ENCODE results near the gene SIGLECL1. TPM values are rescaled to one million over a fixed set of nuclear protein-coding genes. Genes with fewer than 3 reads are reported as not detected.

Gene SIGLECL1
- total and polyA plus RNA-seq, 4 donors, result not detected

DNA sequence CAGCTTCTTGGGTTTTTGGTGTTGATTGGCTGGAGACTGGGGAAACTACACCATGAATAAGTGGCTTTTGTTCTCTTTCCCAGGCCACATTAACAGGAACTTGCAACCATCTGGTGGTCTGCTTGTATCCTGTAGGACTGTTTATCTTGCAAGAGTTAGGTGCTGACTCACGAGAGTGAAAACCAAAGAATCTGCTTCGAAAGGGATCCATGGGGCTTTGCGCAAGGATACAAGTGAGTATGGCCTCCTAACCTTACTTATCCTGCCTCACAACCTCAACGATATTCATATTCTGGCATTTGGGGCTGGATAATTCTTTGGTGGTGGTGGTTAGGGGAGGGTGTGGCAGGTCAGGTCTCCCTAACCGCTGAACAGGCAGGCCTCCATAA lies 4.7 kb upstream of the SIGLECL1 start:
- H3K4me3 ChIP-seq (ENCODE audit: low read length in 2 of 2), result no peak overlapping the region
- H3K4me1 ChIP-seq (ENCODE audit: control insufficient read depth in 1 of 2, insufficient read depth in 2 of 2, low read length in 2 of 2), result no peaks in the 10 kb centered on the region
- H3K9me3 ChIP-seq (ENCODE audit: control insufficient read depth, low read length), result no peaks in the 10 kb centered on the region
- H3K36me3 ChIP-seq (ENCODE audit: control insufficient read depth in 1 of 2, insufficient read depth in 2 of 2, low read length in 1 of 2), result no peaks in the 10 kb centered on the region
- 69 to 74% methylated on average over 5 of the region's 5 CpGs for WGBS, 2 donors
- H3K27me3 ChIP-seq (ENCODE audit: control insufficient read depth in 1 of 2, insufficient read depth in 2 of 2, low read length in 1 of 2), result no peaks in the 10 kb centered on the region
- ATAC-seq (ENCODE audit: low FRiP score), result no peak
- no peak for DNase-seq
- intact Hi-C loops (cut with DNase I), result no loop called here
- no peak overlapping the region for H3K27ac ChIP-seq (ENCODE audit: low read depth in 1 of 2, low read length in 2 of 2)

GRCh38 chr19:51247972-51248590 lies 2.8 kb upstream of the SIGLECL1 start:
- H3K4me1 ChIP-seq (ENCODE audit: control insufficient read depth in 1 of 2, insufficient read depth in 2 of 2, low read length in 2 of 2), result no peaks in the 10 kb centered on the region
- ATAC-seq (ENCODE audit: low FRiP score), result no peak
- H3K4me3 ChIP-seq (ENCODE audit: low read length in 2 of 2), result no peak overlapping the region
- intact Hi-C loops (cut with DNase I), result no loop called here
- no peak for DNase-seq
- 67 to 74% methylated on average over 7 of the region's 7 CpGs for WGBS, 2 donors
- H3K9me3 ChIP-seq (ENCODE audit: control insufficient read depth, low read length), result no peaks in the 10 kb centered on the region
- H3K27ac ChIP-seq (ENCODE audit: low read depth in 1 of 2, low read length in 2 of 2), result no peak overlapping the region
- no peaks in the 10 kb centered on the region for H3K27me3 ChIP-seq (ENCODE audit: control insufficient read depth in 1 of 2, insufficient read depth in 2 of 2, low read length in 1 of 2)
- no peaks in the 10 kb centered on the region for H3K36me3 ChIP-seq (ENCODE audit: control insufficient read depth in 1 of 2, insufficient read depth in 2 of 2, low read length in 1 of 2)

DNA sequence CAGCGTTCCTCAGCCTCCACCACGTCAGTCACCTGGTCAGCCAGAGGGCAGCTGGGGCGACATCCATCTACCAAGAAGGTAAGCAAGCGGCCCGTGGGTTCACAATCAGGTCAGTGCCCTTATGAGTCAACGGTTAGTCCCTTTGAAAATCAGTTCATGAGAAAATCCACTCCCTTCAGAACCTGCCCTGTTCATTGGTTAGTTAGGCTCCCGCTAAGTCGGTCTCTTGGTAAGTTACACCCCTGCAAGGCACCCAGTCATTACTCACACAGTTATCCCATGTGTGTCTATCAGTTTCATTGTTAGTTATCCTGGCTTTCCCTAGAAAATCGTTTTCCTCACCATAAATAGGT lies 564 bp downstream of the SIGLECL1 start:
- ATAC-seq (ENCODE audit: low FRiP score) (no peak), DNase-seq (no peak)
- Histone ChIP-seq H3K4me3 (ENCODE audit: low read length in 2 of 2) (no peak overlapping the region), H3K4me1 (ENCODE audit: control insufficient read depth in 1 of 2, insufficient read depth in 2 of 2, low read length in 2 of 2) (no peaks in the 10 kb centered on the region), H3K27ac (ENCODE audit: low read depth in 1 of 2, low read length in 2 of 2) (no peak overlapping the region), H3K27me3 (ENCODE audit: control insufficient read depth in 1 of 2, insufficient read depth in 2 of 2, low read length in 1 of 2) (no peaks in the 10 kb centered on the region), H3K36me3 (ENCODE audit: control insufficient read depth in 1 of 2, insufficient read depth in 2 of 2, low read length in 1 of 2) (no peaks in the 10 kb centered on the region), H3K9me3 (ENCODE audit: control insufficient read depth, low read length) (no peaks in the 10 kb centered on the region)
- intact Hi-C loops (cut with DNase I), result no loop called here
- WGBS, 2 donors, result 82% methylated on average over 9 of the region's 9 CpGs

DNA sequence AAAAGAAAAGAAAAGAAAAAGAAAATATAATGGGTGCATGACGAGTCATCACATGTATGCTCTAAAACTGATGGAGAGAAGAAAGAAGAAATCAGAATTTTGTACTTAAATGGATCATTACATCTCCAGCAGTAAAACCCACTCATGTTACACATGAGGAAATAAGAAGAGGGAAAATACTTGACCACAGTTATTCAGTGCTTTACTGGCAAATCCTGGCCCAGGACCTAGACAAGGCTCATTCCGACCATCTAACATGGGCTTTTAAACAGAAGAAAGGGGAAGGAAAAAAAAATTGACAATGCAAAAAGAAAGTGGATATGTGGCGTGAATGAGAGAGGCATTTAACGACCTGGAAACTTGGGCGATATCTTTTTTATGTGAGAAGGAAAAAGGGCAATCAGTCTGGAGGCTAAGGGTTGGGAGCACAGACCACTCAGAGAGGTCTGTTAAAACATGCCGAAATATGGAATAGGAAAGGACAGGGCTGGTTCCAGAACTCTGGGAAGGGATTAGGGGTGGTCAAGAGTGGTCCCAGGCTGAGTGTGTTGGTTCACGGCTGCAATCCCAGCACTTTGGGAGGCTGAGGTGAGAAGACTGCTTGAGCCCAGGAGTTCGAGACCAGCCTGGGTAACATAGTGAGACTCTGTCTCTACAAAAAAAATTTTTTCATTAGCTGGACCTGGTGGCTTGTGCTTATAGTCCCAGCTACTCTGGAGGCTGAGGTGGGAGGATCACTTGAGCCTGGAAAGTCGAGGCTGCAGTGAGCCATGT lies 1.6 kb downstream of the SIGLECL1 start:
- H3K27ac ChIP-seq (ENCODE audit: low read depth in 1 of 2, low read length in 2 of 2), result no peak overlapping the region
- H3K9me3 ChIP-seq (ENCODE audit: control insufficient read depth, low read length), result no peaks in the 10 kb centered on the region
- no peak overlapping the region for H3K4me3 ChIP-seq (ENCODE audit: low read length in 2 of 2)
- ATAC-seq (ENCODE audit: low FRiP score) (no peak), DNase-seq (no peak)
- H3K27me3 ChIP-seq (ENCODE audit: control insufficient read depth in 1 of 2, insufficient read depth in 2 of 2, low read length in 1 of 2), result no peaks in the 10 kb centered on the region
- H3K4me1 ChIP-seq (ENCODE audit: control insufficient read depth in 1 of 2, insufficient read depth in 2 of 2, low read length in 2 of 2), result no peaks in the 10 kb centered on the region
- intact Hi-C loops (cut with DNase I), result no loop called here
- no peaks in the 10 kb centered on the region for H3K36me3 ChIP-seq (ENCODE audit: control insufficient read depth in 1 of 2, insufficient read depth in 2 of 2, low read length in 1 of 2)
- 77 to 80% methylated on average over 9 of the region's 9 CpGs for whole genome bisulfite sequencing, 2 donors

DNA sequence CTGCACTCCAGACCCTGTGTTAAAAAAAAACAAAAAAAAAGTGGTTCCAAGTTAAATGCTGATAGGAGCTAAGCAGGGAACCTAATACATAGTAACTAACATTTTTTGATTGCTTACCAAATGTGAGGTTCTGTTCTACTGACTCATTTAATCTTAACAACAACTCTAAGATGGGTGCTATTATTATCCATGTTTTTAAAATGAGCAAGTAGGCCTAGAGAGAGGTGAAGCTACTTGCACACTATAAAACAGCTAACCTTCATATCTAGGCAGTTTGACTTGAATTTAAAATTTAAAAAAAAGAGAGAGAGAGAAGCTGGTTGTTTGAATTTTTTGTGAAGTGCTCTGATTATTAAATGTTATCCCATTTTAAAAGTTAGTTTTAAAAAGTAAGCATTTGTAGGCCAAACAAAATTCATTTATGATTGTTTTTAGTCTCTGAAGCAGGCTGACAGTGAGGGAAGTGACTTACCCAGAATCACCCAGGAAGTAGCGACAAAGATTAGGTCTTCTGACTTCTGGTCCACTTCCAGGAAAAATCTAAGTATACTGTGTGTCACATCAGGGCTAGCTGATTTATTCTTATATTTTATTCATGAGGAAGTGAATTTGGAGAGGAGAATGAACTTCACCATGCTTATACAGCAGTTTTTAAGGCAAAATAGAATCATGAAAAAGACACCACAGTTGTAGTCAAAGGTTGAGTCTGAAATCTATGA lies 2.4 kb downstream of the SIGLECL1 start:
- intact Hi-C loops (cut with DNase I), result no loop called here
- ATAC-seq (ENCODE audit: low FRiP score) (no peak), DNase-seq (no peak)
- WGBS, 2 donors, result 73 to 82% methylated on average over 1 of the region's 1 CpG
- no peaks in the 10 kb centered on the region for H3K4me1 ChIP-seq (ENCODE audit: control insufficient read depth in 1 of 2, insufficient read depth in 2 of 2, low read length in 2 of 2)
- H3K4me3 ChIP-seq (ENCODE audit: low read length in 2 of 2), result no peak overlapping the region
- no peaks in the 10 kb centered on the region for H3K36me3 ChIP-seq (ENCODE audit: control insufficient read depth in 1 of 2, insufficient read depth in 2 of 2, low read length in 1 of 2)
- H3K9me3 ChIP-seq (ENCODE audit: control insufficient read depth, low read length), result no peaks in the 10 kb centered on the region
- H3K27me3 ChIP-seq (ENCODE audit: control insufficient read depth in 1 of 2, insufficient read depth in 2 of 2, low read length in 1 of 2), result no peaks in the 10 kb centered on the region
- H3K27ac ChIP-seq (ENCODE audit: low read depth in 1 of 2, low read length in 2 of 2), result no peak overlapping the region

- Histone ChIP-seq H3K9me3 (ENCODE audit: control insufficient read depth, low read length) (peaks cover 1% of the 10 kb centered on the region), H3K4me1 (ENCODE audit: control insufficient read depth in 1 of 2, insufficient read depth in 2 of 2, low read length in 2 of 2) (no peaks in the 10 kb centered on the region), H3K27ac (ENCODE audit: low read depth in 1 of 2, low read length in 2 of 2) (no peak overlapping the region), H3K4me3 (ENCODE audit: low read length in 2 of 2) (no peak overlapping the region), H3K27me3 (ENCODE audit: control insufficient read depth in 1 of 2, insufficient read depth in 2 of 2, low read length in 1 of 2) (no peaks in the 10 kb centered on the region), H3K36me3 (ENCODE audit: control insufficient read depth in 1 of 2, insufficient read depth in 2 of 2, low read length in 1 of 2) (no peaks in the 10 kb centered on the region)
- WGBS, 2 donors, result 50 to 55% methylated on average over 2 of the region's 2 CpGs
- no peak for DNase-seq
- intact Hi-C loops (cut with DNase I), result no loop called here
- ATAC-seq (ENCODE audit: low FRiP score), result no peak
Observed at GRCh38 chr19:51256155-51256625, 5.3 kb downstream of the SIGLECL1 start.

GRCh38 chr19:51257471-51257870 lies 6.6 kb downstream of the SIGLECL1 start:
- Histone ChIP-seq H3K27me3 (ENCODE audit: control insufficient read depth in 1 of 2, insufficient read depth in 2 of 2, low read length in 1 of 2) (no peaks in the 10 kb centered on the region), H3K27ac (ENCODE audit: low read depth in 1 of 2, low read length in 2 of 2) (no peak overlapping the region), H3K4me3 (ENCODE audit: low read length in 2 of 2) (no peak overlapping the region), H3K36me3 (ENCODE audit: control insufficient read depth in 1 of 2, insufficient read depth in 2 of 2, low read length in 1 of 2) (no peaks in the 10 kb centered on the region), H3K4me1 (ENCODE audit: control insufficient read depth in 1 of 2, insufficient read depth in 2 of 2, low read length in 2 of 2) (no peaks in the 10 kb centered on the region), H3K9me3 (ENCODE audit: control insufficient read depth, low read length) (peaks cover 1% of the 10 kb centered on the region)
- DNase-seq, result no peak
- 71 to 77% methylated on average over 2 of the region's 2 CpGs for WGBS, 2 donors
- no peak for ATAC-seq (ENCODE audit: low FRiP score)
- intact Hi-C loops (cut with DNase I), result no loop called here

DNA sequence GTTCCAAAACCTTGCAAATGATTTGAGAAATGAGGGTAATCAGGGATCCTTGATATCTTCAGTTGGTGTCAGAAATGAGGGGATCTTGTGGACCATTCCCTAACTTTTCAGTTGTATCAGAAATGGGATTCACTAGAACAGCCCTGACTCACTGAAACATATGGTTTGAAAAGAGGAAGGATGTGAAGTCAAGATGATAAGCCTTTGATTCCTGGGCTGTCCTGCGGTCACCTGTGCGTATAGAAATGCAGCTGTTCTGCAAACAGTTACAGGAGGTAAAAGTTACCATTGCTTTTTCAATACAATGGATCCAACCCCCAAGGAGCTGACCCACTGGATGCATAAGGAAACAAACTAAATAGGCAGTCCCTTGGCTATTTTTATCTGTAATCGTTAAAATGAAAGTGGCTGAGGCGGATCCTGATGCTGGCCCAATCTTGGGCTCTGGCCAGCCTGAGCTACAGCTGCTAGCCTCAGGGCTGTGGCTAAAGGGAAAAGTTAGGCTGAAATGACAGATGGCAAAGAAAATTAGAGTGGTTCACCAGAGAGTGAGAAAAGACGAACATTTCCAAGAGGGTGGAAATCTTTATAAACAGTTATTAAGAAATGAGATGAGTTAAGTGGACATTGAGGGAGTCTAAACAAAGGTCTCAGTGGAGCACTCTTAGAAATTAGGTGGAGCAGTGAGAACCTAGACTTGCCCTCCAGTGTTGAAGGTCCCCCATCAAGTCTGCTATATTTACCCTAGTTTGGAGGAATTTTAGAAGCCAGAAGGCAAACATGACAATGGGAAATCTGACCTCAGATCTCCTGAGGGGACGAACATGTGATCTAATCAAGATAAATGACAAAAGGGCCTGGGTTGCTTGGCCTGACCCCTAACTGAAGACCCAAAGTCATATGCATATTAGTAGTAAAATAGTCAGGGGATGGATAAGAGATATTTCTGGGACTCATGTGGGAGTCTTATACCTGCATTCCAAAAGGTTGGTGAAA lies 7.6 kb downstream of the SIGLECL1 start:
- ATAC-seq (ENCODE audit: low FRiP score) (no peak), DNase-seq (no peak)
- no peaks in the 10 kb centered on the region for H3K36me3 ChIP-seq (ENCODE audit: control insufficient read depth in 1 of 2, insufficient read depth in 2 of 2, low read length in 1 of 2)
- no peak overlapping the region for H3K27ac ChIP-seq (ENCODE audit: low read depth in 1 of 2, low read length in 2 of 2)
- H3K4me1 ChIP-seq (ENCODE audit: control insufficient read depth in 1 of 2, insufficient read depth in 2 of 2, low read length in 2 of 2), result no peaks in the 10 kb centered on the region
- 65 to 67% methylated on average over 6 of the region's 6 CpGs for WGBS, 2 donors
- H3K27me3 ChIP-seq (ENCODE audit: control insufficient read depth in 1 of 2, insufficient read depth in 2 of 2, low read length in 1 of 2), result no peaks in the 10 kb centered on the region
- intact Hi-C loops (cut with DNase I), result no loop called here
- H3K9me3 ChIP-seq (ENCODE audit: control insufficient read depth, low read length), result peaks cover 1% of the 10 kb centered on the region
- no peak overlapping the region for H3K4me3 ChIP-seq (ENCODE audit: low read length in 2 of 2)

Measured in aorta (tissue), 5 donors.